BE2C (cell line): Measurements from ENCODE around the gene DCLRE1C.

Experiments used
- DNase-seq: peaks from one replicate; pipeline ENCODE4 v3.0.0-alpha.2; 2020
- H3K27me3 ChIP-seq: fragments of 250-450 bp; sonication (Bioruptor Pico); 2 replicates; pipeline ENCODE4 v1.5.1; 2020; ENCODE audit warnings: mild to moderate bottlenecking
- H3K36me3 ChIP-seq: fragments of 250-450 bp; sonication (Bioruptor Pico); 2 replicates; pipeline ENCODE4 v1.5.1; 2020; ENCODE audit warnings: mild to moderate bottlenecking
- H3K4me1 ChIP-seq: fragments of 250-450 bp; sonication (Bioruptor Pico); 2 replicates; pipeline ENCODE4 v1.5.1; 2020
- H3K4me3 ChIP-seq: 2 replicates; pipeline ENCODE4 v1.5.1; 2011; ENCODE audit warnings: low read depth, low read length
- H3K9me3 ChIP-seq: fragments of 250-450 bp; sonication (Bioruptor Pico); 2 replicates; pipeline ENCODE4 v1.5.1; 2020
- CTCF ChIP-seq: IDR thresholded peaks from 2 replicates; pipeline ENCODE4 v1.5.1; 2012; ENCODE audit warnings: mild to moderate bottlenecking, low read depth, low read length

The DCLRE1C gene

GRCh38 chr10:14906765-14907164, 47.1 kb downstream of the DCLRE1C start:
- no peaks in the 10 kb centered on the region for H3K27me3 ChIP-seq
- H3K4me3 ChIP-seq = no peak overlapping the region
- no peaks in the 10 kb centered on the region for H3K4me1 ChIP-seq
- no peak for DNase-seq
- no peaks in the 10 kb centered on the region for H3K9me3 ChIP-seq
- no peak for TF ChIP-seq CTCF
- H3K36me3 ChIP-seq = peaks cover 72% of the 10 kb centered on the region

GRCh38 chr10:14905890-14906289, 48.0 kb downstream of the DCLRE1C start:
- TF ChIP-seq CTCF = no peak
- Histone ChIP-seq H3K9me3 (no peaks in the 10 kb centered on the region), H3K4me3 (no peak overlapping the region), H3K4me1 (no peaks in the 10 kb centered on the region), H3K36me3 (peaks cover 67% of the 10 kb centered on the region), H3K27me3 (no peaks in the 10 kb centered on the region)
- no peak for DNase-seq

- no peak for TF ChIP-seq CTCF
- Histone ChIP-seq H3K9me3 (no peaks in the 10 kb centered on the region), H3K4me3 (no peak overlapping the region), H3K4me1 (no peaks in the 10 kb centered on the region), H3K36me3 (peaks cover 68% of the 10 kb centered on the region), H3K27me3 (no peaks in the 10 kb centered on the region)
- no peak for DNase-seq
These were observed 49.0 kb downstream of the DCLRE1C start for GRCh38 chr10:14904864-14905263.

- H3K4me1 ChIP-seq = no peaks in the 10 kb centered on the region
- no peaks in the 10 kb centered on the region for H3K27me3 ChIP-seq
- H3K9me3 ChIP-seq = no peaks in the 10 kb centered on the region
- H3K4me3 ChIP-seq = no peak overlapping the region
- no peak for DNase-seq
- H3K36me3 ChIP-seq = peaks cover 67% of the 10 kb centered on the region
- peak; percentile 59 for TF ChIP-seq CTCF
These were observed 49.6 kb downstream of the DCLRE1C start for GRCh38 chr10:14904316-14904732.

- no peak for DNase-seq
- H3K4me1 ChIP-seq = no peaks in the 10 kb centered on the region
- H3K4me3 ChIP-seq = no peak overlapping the region
- H3K36me3 ChIP-seq = peaks cover 8% of the 10 kb centered on the region
- no peak for TF ChIP-seq CTCF
- no peaks in the 10 kb centered on the region for H3K27me3 ChIP-seq
- no peaks in the 10 kb centered on the region for H3K9me3 ChIP-seq
These were observed 62.7 kb downstream of the DCLRE1C start for GRCh38 chr10:14891151-14891550.

- DNase-seq = no peak
- no peaks in the 10 kb centered on the region for H3K4me1 ChIP-seq
- no peaks in the 10 kb centered on the region for H3K27me3 ChIP-seq
- peak; percentile 46 for TF ChIP-seq CTCF
- H3K36me3 ChIP-seq = peaks cover 25% of the 10 kb centered on the region
- no peak overlapping the region for H3K4me3 ChIP-seq
- no peaks in the 10 kb centered on the region for H3K9me3 ChIP-seq
These were observed 64.6 kb downstream of the DCLRE1C start for GRCh38 chr10:14889318-14889717.
